ENCODE measurements around the gene ATP6V0A4.
"Not testable (repeated sequence)": the region's sequence is repeated elsewhere in the genome, so short reads cannot be mapped to it uniquely, and the experiment has no call there.

The ATP6V0A4 gene

GRCh38 chr7:138705167-138705566 lies 92.8 kb downstream of the ATP6V0A4 start:
- DNase-seq (ENCODE audit: low read depth in 2 of 2, low spot score in 1 of 2) = no peak

DNA sequence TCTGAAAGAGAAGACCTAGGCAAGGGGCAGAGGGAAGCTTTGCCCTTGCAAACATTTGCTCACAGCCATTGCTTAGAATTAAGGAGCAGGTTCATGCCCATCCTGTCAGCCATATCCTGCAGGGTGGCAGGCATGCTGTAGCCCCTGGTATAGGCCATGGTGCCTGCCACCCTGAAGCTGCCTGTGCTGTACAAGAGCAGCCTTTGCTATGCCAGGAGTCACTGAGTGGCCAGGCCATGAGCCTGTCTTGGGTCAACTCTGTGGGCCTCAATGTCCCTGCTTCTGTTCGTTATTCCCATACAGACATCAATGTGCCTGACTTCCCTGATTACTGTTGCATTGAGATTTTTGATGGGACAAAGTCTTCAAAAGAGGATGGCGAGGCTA lies 96.5 kb downstream of the ATP6V0A4 start:
- no peak for DNase-seq (ENCODE audit: low read depth in 2 of 2, low spot score in 1 of 2)

GRCh38 chr7:138700857-138701536 lies 97.0 kb downstream of the ATP6V0A4 start, which contains the start of gene SVOPL:
Gene SVOPL (minus strand): TSS chr7:138701362. CDS start chr7:138679045, 22,317 bp downstream.
- DNase-seq (ENCODE audit: low read depth in 2 of 2, low spot score in 1 of 2) = no peak

DNA sequence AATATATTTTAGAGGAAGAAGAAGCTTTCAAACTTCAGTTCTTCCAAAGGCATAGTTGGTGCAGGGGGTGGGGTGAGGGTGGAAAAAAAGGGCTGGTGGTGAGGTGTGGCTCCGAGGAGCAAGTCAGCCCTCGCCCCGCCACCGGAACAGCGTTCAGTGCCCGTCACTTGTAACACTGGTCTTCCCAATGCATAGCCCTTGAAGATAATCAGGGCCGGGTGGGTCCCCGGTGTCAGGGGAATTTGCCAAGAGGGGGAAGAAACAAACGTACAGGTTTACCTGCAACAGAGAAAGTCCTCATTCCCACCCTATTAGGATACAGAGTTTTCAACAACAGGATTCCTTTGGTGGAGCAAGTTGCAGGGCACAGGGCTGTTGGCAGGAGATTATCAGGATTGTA lies 98.3 kb downstream of the ATP6V0A4 start:
- DNase-seq (ENCODE audit: low read depth in 2 of 2, low spot score in 1 of 2) = no peak

GRCh38 chr7:138698281-138698680 lies 99.7 kb downstream of the ATP6V0A4 start:
- DNase-seq (ENCODE audit: low read depth in 2 of 2, low spot score in 1 of 2) = no peak

DNA sequence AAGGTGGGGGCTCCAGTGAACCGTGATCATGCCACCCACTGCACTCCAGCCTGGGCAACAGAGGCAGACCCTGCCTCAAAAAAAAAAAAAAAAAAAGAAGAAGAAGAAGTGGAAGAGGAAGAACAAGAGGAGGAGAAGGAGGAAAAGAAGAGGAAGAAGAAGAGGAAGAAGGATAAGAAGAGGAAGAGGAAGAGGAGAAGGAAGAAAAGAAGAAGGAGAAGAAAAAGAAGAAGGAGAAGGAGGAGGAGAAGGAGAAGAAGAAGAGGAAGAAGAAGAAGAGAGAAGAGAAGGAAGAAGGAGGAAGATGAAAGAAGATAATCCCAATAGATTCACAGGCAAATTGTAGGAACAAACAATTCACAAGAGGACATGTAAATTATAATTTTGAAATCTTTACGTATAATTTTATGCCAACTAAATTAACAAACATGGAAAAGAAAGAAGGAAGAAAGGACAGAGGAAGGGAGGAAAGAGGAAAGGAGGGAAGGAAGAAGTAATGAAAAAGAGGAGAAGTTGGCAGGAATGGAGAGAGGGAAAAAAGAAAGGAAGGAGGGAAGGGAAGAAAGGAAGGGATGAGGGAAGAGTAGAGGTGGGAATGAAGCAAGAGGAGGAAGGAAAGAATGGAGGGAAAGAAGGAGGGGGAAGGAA lies 100.3 kb downstream of the ATP6V0A4 start:
- no peak for DNase-seq (ENCODE audit: low read depth in 2 of 2, low spot score in 1 of 2)

- DNase-seq (ENCODE audit: low read depth in 2 of 2, low spot score in 1 of 2) = not testable (repeated sequence)
These were observed 102.2 kb downstream of the ATP6V0A4 start for GRCh38 chr7:138695776-138696175.

GRCh38 chr7:138695106-138695505 lies 102.9 kb downstream of the ATP6V0A4 start:
- DNase-seq (ENCODE audit: low read depth in 2 of 2, low spot score in 1 of 2) = no peak

DNA sequence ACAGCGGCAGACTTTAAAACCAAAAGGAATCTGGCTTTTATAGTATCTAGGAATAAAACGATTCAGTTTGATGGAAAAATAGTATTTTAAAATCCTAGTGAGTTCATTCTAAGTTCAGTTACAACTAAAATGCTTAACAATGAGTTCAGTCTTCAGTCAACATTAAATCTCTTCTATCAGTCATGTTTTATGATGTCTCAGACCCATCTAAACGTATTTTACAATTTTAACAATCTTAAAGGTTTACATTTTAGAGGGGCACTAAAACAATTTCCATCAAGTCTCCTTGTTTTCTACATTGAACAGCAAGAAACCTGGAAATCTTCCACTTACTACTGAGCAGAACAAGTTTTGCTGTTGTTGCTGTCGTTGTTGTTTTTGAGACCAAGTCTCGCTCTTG lies 106.8 kb downstream of the ATP6V0A4 start:
- no peak for DNase-seq (ENCODE audit: low read depth in 2 of 2, low spot score in 1 of 2)

- no peak for DNase-seq (ENCODE audit: low read depth in 2 of 2, low spot score in 1 of 2)
These were observed 107.5 kb downstream of the ATP6V0A4 start for GRCh38 chr7:138690495-138690894.

GRCh38 chr7:138688037-138688436 lies 110.0 kb downstream of the ATP6V0A4 start:
- not testable (repeated sequence) for DNase-seq (ENCODE audit: low read depth in 2 of 2, low spot score in 1 of 2)

- DNase-seq (ENCODE audit: low read depth in 2 of 2, low spot score in 1 of 2) = no peak
These were observed 113.7 kb downstream of the ATP6V0A4 start for GRCh38 chr7:138684340-138684739.

GRCh38 chr7:138679793-138680192 lies 118.2 kb downstream of the ATP6V0A4 start:
- no peak for DNase-seq (ENCODE audit: low read depth in 2 of 2, low spot score in 1 of 2)

GRCh38 chr7:138670594-138670993 lies 127.4 kb downstream of the ATP6V0A4 start:
- DNase-seq (ENCODE audit: low read depth in 2 of 2, low spot score in 1 of 2) = no peak

DNA sequence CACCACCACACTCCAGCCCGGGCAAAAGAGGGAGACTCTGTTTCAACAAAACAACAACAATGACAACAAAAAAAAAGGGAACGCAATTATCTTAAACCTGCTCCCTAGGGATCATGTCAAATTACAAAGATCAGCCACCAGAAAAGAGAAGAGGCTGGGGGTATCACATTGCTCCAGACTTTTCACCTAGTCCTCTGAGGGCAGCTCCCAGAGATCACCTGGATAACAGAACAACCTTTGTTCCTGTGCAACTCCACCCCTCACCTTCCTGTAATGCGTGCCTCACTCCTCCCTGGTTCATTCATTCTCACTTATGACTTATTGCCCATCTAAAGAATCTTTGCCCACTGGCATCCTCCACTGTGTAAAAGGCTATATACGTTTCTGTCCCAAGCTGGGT lies 128.6 kb downstream of the ATP6V0A4 start:
- DNase-seq (ENCODE audit: low read depth in 2 of 2, low spot score in 1 of 2) = no peak

- DNase-seq (ENCODE audit: low read depth in 2 of 2, low spot score in 1 of 2) = no peak
These were observed 129.1 kb downstream of the ATP6V0A4 start for GRCh38 chr7:138668946-138669345.

- no peak for DNase-seq (ENCODE audit: low read depth in 2 of 2, low spot score in 1 of 2)
These were observed 129.8 kb downstream of the ATP6V0A4 start for GRCh38 chr7:138668229-138668596.

GRCh38 chr7:138667535-138668228 lies 130.3 kb downstream of the ATP6V0A4 start:
- no peak for DNase-seq (ENCODE audit: low read depth in 2 of 2, low spot score in 1 of 2)

DNA sequence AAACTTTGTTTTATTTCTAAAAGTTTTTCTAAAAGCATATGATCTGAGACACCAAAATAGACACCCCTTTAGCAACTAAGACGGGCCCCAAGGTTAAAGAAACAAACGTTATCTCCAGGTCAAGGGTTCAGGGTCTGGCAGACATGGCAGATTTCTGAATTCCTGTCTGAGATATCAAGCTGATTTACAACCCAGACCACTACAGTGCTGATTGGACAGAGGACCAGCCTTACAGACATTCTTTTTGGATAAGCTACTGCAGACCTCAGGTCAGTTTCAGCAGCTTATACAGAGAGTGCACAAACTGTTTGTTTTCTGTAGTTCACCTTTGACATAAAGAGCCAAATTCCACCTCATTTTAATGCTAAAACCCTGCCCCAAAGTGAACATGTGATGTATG lies 131.6 kb downstream of the ATP6V0A4 start:
- DNase-seq (ENCODE audit: low read depth in 2 of 2, low spot score in 1 of 2) = no peak

DNA sequence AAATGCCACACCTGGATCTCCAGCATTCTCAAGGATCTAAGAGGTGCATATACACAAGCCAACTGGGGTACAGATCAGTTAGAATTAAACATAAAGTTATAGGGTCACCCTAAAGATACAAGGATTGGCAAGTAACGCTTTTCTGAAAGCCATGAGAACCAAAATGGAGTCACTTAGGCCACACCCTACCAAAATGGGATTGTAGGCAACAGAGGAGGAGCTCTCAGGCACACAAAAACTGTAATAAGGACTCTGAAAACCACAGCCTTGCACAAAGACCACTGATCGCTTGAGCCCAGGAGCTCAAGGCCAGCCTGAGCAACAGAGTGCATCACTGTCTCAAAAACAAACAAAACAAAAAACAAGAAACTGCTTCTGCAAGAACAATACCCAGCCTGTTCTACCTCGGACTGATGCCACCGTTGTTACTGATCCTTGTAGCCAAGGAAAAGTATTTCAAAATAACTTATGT lies 132.3 kb downstream of the ATP6V0A4 start:
- no peak for DNase-seq (ENCODE audit: low read depth in 2 of 2, low spot score in 1 of 2)

DNA sequence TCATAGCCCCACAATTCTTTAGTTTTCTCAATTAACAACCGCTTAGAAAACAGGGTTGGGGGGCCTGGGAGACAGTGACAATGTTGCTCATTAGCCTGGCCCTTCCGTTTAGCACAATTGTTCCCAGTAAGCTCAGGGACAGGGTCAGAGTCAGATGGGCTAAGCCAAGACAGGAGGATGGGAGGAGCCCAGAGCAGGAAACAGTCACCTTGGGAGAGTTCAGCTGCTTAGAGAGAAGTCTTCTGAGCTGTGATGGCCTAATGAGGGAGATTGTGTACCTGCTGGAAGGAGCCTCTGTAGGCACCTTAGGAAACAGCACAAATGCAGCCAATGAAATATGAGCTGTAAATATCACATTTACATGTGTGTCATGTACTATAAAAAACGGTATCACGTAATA lies 132.7 kb downstream of the ATP6V0A4 start:
- DNase-seq (ENCODE audit: low read depth in 2 of 2, low spot score in 1 of 2) = no peak
